ENCODE results near the gene NAA38.

Gene NAA38

DNA sequence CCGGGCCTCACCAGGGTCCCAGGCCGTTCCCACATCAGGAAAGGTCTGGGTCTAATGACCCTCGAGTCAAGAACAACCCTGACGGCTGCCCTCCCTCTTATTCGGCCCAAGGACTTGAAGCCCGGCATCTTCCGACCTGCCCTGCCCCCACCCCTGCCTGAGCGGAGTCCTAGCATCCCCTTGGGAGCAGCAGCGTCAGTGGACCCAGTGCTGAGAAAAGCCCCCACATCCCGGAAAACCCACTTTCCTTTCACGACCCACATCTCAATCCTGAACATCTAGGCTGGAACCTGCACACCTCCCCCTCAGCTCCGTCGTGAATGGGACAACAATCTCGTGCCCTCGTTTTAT lies 1.7 kb downstream of the NAA38 start:
- Histone ChIP-seq H3K4me2 (ENCODE audit: low read length) (peak overlapping the region; percentile 96), H3K36me3 (replicated peaks; ENCODE audit: low read depth, low read length) (peaks cover 30% of the 10 kb centered on the region), H3K27ac (ENCODE audit: low read length) (no peak overlapping the region), H3K9ac (ENCODE audit: low read length) (no peak overlapping the region), H3K9me3 (ENCODE audit: insufficient read depth, low read length) (no peaks in the 10 kb centered on the region), H3K79me2 (ENCODE audit: low read length) (peaks cover 20% of the 10 kb centered on the region), H4K20me1 (ENCODE audit: insufficient read depth, low read length) (peaks cover 14% of the 10 kb centered on the region; the same call in 1 of the 2 replicates), H2AFZ (ENCODE audit: low read depth, low read length) (no peak overlapping the region), H3K27me3 (ENCODE audit: low read depth, low read length) (no peaks in the 10 kb centered on the region), H3K4me3 (ENCODE audit: low read length) (peak overlapping the region; percentile 90), H3K4me1 (ENCODE audit: low read length) (peaks cover 28% of the 10 kb centered on the region)
- no peak for TF ChIP-seq CTCF (IDR thresholded peaks at IDR 0.05; ENCODE audit: low read depth, low read length)
- TF ChIP-seq EZH2phosphoT487 (IDR thresholded peaks at IDR 0.05; ENCODE audit: low read depth), result no peak

DNA sequence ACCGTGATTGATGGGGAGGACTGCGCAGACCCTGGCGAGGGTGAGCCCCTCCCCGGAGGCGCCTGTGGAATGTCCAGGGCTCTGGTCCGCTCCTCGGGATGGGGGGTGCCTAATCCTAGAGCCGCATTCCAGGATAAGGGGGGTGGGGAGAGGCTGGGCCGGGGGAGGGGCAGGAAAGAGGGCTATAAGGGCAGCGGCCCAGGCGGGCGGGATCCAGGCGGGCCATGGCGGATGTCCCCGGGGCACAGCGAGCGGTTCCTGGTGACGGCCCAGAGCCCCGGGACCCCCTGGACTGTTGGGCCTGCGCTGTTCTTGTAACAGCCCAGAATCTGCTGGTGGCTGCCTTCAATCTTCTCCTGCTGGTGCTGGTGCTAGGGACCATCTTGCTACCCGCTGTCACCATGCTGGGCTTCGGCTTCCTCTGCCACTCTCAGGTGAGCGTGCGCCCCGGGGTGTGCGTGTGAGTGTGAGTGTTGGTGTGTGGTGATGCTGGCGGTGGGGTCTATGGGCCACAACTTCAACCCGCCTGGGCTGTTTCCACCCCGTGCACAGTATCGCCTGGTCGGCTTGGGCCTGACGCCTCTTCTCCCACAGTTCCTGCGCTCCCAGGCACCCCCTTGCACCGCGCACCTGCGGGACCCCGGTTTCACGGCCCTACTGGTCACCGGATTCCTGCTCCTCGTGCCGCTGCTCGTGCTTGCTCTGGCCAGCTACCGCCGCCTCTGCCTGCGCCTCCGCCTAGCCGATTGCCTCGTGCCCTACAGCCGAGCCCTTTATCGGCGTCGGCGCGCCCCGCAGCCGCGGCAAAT lies 2.3 kb downstream of the NAA38 start, which contains the start of gene TMEM88:
TSS of gene TMEM88 (plus strand) at position 216 of the 809 bp plus-strand sequence. CDS start at position 225, 9 bp downstream.
- Histone ChIP-seq H3K27me3 (ENCODE audit: low read depth, low read length) (no peaks in the 10 kb centered on the region), H3K4me2 (ENCODE audit: low read length) (peak within 1 kb of the TSS; percentile 96), H3K9me3 (ENCODE audit: insufficient read depth, low read length) (no peaks in the 10 kb centered on the region), H3K4me1 (ENCODE audit: low read length) (peaks cover 31% of the 10 kb centered on the region), H3K27ac (ENCODE audit: low read length) (no peak within 1 kb of the TSS), H2AFZ (ENCODE audit: low read depth, low read length) (no peak within 1 kb of the TSS), H3K36me3 (replicated peaks; ENCODE audit: low read depth, low read length) (peaks cover 31% of the 10 kb centered on the region), H3K79me2 (ENCODE audit: low read length) (peaks cover 20% of the 10 kb centered on the region), H3K9ac (ENCODE audit: low read length) (no peak within 1 kb of the TSS), H4K20me1 (ENCODE audit: insufficient read depth, low read length) (peaks cover 15% of the 10 kb centered on the region), H3K4me3 (ENCODE audit: low read length) (peak within 1 kb of the TSS; percentile 90)
- TF ChIP-seq CTCF (IDR thresholded peaks at IDR 0.05; ENCODE audit: low read depth, low read length) (no peak), EZH2phosphoT487 (IDR thresholded peaks at IDR 0.05; ENCODE audit: low read depth) (no peak)

DNA sequence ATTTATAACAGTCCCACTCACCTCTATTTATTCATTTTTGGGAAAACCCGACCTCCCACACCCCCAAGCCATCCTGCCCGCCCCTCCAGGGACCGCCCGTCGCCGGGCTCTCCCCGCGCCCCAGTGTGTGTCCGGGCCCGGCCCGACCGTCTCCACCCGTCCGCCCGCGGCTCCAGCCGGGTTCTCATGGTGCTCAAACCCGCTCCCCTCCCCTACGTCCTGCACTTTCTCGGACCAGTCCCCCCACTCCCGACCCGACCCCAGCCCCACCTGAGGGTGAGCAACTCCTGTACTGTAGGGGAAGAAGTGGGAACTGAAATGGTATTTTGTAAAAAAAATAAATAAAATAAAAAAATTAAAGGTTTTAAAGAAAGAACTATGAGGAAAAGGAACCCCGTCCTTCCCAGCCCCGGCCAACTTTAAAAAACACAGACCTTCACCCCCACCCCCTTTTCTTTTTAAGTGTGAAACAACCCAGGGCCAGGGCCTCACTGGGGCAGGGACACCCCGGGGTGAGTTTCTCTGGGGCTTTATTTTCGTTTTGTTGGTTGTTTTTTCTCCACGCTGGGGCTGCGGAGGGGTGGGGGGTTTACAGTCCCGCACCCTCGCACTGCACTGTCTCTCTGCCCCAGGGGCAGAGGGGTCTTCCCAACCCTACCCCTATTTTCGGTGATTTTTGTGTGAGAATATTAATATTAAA lies 3.1 kb downstream of the NAA38 start:
- no peak for TF ChIP-seq EZH2phosphoT487 (IDR thresholded peaks at IDR 0.05; ENCODE audit: low read depth)
- no peak for TF ChIP-seq CTCF (IDR thresholded peaks at IDR 0.05; ENCODE audit: low read depth, low read length)
- Histone ChIP-seq H4K20me1 (ENCODE audit: insufficient read depth, low read length) (peaks cover 18% of the 10 kb centered on the region), H3K4me1 (ENCODE audit: low read length) (peaks cover 38% of the 10 kb centered on the region), H3K4me3 (ENCODE audit: low read length) (no peak overlapping the region), H3K36me3 (replicated peaks; ENCODE audit: low read depth, low read length) (peaks cover 33% of the 10 kb centered on the region), H3K4me2 (ENCODE audit: low read length) (no peak overlapping the region), H3K79me2 (ENCODE audit: low read length) (peaks cover 20% of the 10 kb centered on the region), H3K27me3 (ENCODE audit: low read depth, low read length) (no peaks in the 10 kb centered on the region), H3K27ac (ENCODE audit: low read length) (no peak overlapping the region), H3K9ac (ENCODE audit: low read length) (no peak overlapping the region), H3K9me3 (ENCODE audit: insufficient read depth, low read length) (no peaks in the 10 kb centered on the region), H2AFZ (ENCODE audit: low read depth, low read length) (no peak overlapping the region)

- Histone ChIP-seq H2AFZ (ENCODE audit: low read depth, low read length) (no peak overlapping the region), H3K9me3 (ENCODE audit: insufficient read depth, low read length) (no peaks in the 10 kb centered on the region), H3K27ac (ENCODE audit: low read length) (no peak overlapping the region), H3K27me3 (ENCODE audit: low read depth, low read length) (no peaks in the 10 kb centered on the region), H3K4me1 (ENCODE audit: low read length) (peaks cover 35% of the 10 kb centered on the region), H3K36me3 (replicated peaks; ENCODE audit: low read depth, low read length) (peaks cover 33% of the 10 kb centered on the region), H4K20me1 (ENCODE audit: insufficient read depth, low read length) (peaks cover 18% of the 10 kb centered on the region), H3K9ac (ENCODE audit: low read length) (no peak overlapping the region), H3K4me2 (ENCODE audit: low read length) (no peak overlapping the region), H3K79me2 (ENCODE audit: low read length) (peaks cover 17% of the 10 kb centered on the region), H3K4me3 (ENCODE audit: low read length) (no peak overlapping the region)
- TF ChIP-seq CTCF (IDR thresholded peaks at IDR 0.05; ENCODE audit: low read depth, low read length), result no peak
- TF ChIP-seq EZH2phosphoT487 (IDR thresholded peaks at IDR 0.05; ENCODE audit: low read depth), result no peak
Observed at GRCh38 chr17:7853691-7854038, 3.7 kb downstream of the NAA38 start.
